Epithelial cell of prostate (primary cell): Measurements from ENCODE around the gene BAG3.
"Not testable (repeated sequence)": the region's sequence is repeated elsewhere in the genome, so short reads cannot be mapped to it uniquely, and the experiment has no call there.

Source experiments
- DNase-seq: peaks from one replicate; pipeline ENCODE4 v3.0.0-alpha.2; 2011; ENCODE audit warnings: low read depth, low spot score
- H3K27ac ChIP-seq: fragments of 450-650 bp; 2 replicates; pipeline ENCODE4 v1.5.1; 2017; ENCODE audit warnings: mild to moderate bottlenecking

The BAG3 gene

GRCh38 chr10:119687192-119688032, 36.2 kb downstream of the BAG3 start:
- DNase-seq = no peak
- H3K27ac ChIP-seq = peak overlapping the region; percentile 74

GRCh38 chr10:119688033-119688508, 36.9 kb downstream of the BAG3 start:
- DNase-seq = no peak

GRCh38 chr10:119689016-119689580, 37.9 kb downstream of the BAG3 start:
- DNase-seq = no peak
- H3K27ac ChIP-seq = no peak overlapping the region

More at GRCh38 chr10:119688033-119688508, 36.9 kb downstream of the BAG3 start:
- H3K27ac ChIP-seq = peak overlapping the region; percentile 74

- H3K27ac ChIP-seq = no peak overlapping the region
- no peak for DNase-seq
Observed at GRCh38 chr10:119691726-119692125, 40.5 kb downstream of the BAG3 start.

- no peak for DNase-seq
- H3K27ac ChIP-seq = no peak overlapping the region
Observed at GRCh38 chr10:119693262-119693957, 42.2 kb downstream of the BAG3 start.

GRCh38 chr10:119694608-119695007, 43.4 kb downstream of the BAG3 start:
- no peak overlapping the region for H3K27ac ChIP-seq
- no peak for DNase-seq

GRCh38 chr10:119700321-119700954, 49.3 kb downstream of the BAG3 start:
- H3K27ac ChIP-seq = no peak overlapping the region

GRCh38 chr10:119701861-119702260, 50.7 kb downstream of the BAG3 start:
- DNase-seq = no peak
- H3K27ac ChIP-seq = no peak overlapping the region

More at GRCh38 chr10:119700321-119700954, 49.3 kb downstream of the BAG3 start:
- no peak for DNase-seq

GRCh38 chr10:119702583-119702982, 51.4 kb downstream of the BAG3 start:
- H3K27ac ChIP-seq = no peak overlapping the region
- no peak for DNase-seq

- DNase-seq = no peak
- H3K27ac ChIP-seq = no peak overlapping the region
Observed at GRCh38 chr10:119703903-119704508, 52.8 kb downstream of the BAG3 start.

GRCh38 chr10:119705434-119705831, 54.3 kb downstream of the BAG3 start:
- no peak for DNase-seq
- no peak overlapping the region for H3K27ac ChIP-seq

GRCh38 chr10:119706521-119707278, 55.5 kb downstream of the BAG3 start:
- DNase-seq = no peak
- no peak overlapping the region for H3K27ac ChIP-seq

- not testable (repeated sequence) for H3K27ac ChIP-seq, DNase-seq
Observed at GRCh38 chr10:119707331-119707730, 56.2 kb downstream of the BAG3 start.

GRCh38 chr10:119710935-119711334, 59.8 kb downstream of the BAG3 start:
- H3K27ac ChIP-seq, DNase-seq: not testable (repeated sequence)

- H3K27ac ChIP-seq = no peak overlapping the region
Observed at GRCh38 chr10:119713744-119714483, 62.7 kb downstream of the BAG3 start.

GRCh38 chr10:119714484-119714816, 63.3 kb downstream of the BAG3 start:
- DNase-seq = no peak
- no peak overlapping the region for H3K27ac ChIP-seq

More at GRCh38 chr10:119713744-119714483, 62.7 kb downstream of the BAG3 start:
- no peak for DNase-seq

- no peak overlapping the region for H3K27ac ChIP-seq
- DNase-seq = no peak
Observed at GRCh38 chr10:119715628-119716505, 64.7 kb downstream of the BAG3 start.

GRCh38 chr10:119723161-119723560, 72.0 kb downstream of the BAG3 start:
- no peak for DNase-seq
- H3K27ac ChIP-seq = no peak overlapping the region
